SJSA1 (cell line): ENCODE data around the gene ADCK1. TPM values are rescaled to one million over a fixed set of nuclear protein-coding genes. Genes with fewer than 3 reads are reported as not detected.
"Not testable (repeated sequence)": the region's sequence is repeated elsewhere in the genome, so short reads cannot be mapped to it uniquely, and the experiment has no call there.

ENCODE experiments used
- DNase-seq, 2 experiments: peaks; one replicate each; pipeline ENCODE4 v3.0.0-alpha.2; 2015 to 2020; ENCODE audit warnings: low spot score in 2 of 2, low read depth in 1 of 2
- H3K27ac ChIP-seq: fragments of 250-450 bp; sonication (Bioruptor Pico); 2 replicates; pipeline ENCODE4 v1.5.1; 2020; ENCODE audit warnings: mild to moderate bottlenecking, moderate library complexity
- H3K27me3 ChIP-seq: fragments of 250-450 bp; sonication (Bioruptor Pico); replicated peaks from 2 replicates; pipeline ENCODE4 v1.5.1; 2020; ENCODE audit warnings: mild to moderate bottlenecking, moderate library complexity
- H3K36me3 ChIP-seq: fragments of 250-450 bp; sonication (Bioruptor Pico); 2 replicates; pipeline ENCODE4 v1.5.1; 2020; ENCODE audit warnings: mild to moderate bottlenecking
- H3K4me1 ChIP-seq: fragments of 250-450 bp; sonication (Bioruptor Pico); replicated peaks from 2 replicates; pipeline ENCODE4 v1.6.1; 2021; ENCODE audit warnings: mild to moderate bottlenecking
- H3K4me3 ChIP-seq: fragments of 250-450 bp; sonication (Bioruptor Pico); 2 replicates; pipeline ENCODE4 v1.5.1; 2020; ENCODE audit warnings: mild to moderate bottlenecking
- H3K9me3 ChIP-seq: fragments of 250-450 bp; sonication (Bioruptor Pico); replicated peaks from 2 replicates; pipeline ENCODE4 v1.5.1; 2020; ENCODE audit warnings: mild to moderate bottlenecking
- total RNA-seq: library from RNA; depleted of rRNA; stranded (reverse); fragments of >200 nt; shearing (Covaris generic); gene quantifications from 2 replicates; pipeline ENCODE4 v1.2.3, GENCODE V29; 2014; rRNA removed

Gene ADCK1
- total RNA-seq = 1.5 and 1.8 TPM in 2 replicates

GRCh38 chr14:77799863-77800730 is at the start of gene ADCK1:
Gene ADCK1, plus strand, starts transcription at chr14:77800109. Its CDS starts 18,870 bp downstream, at chr14:77818979.
- Histone ChIP-seq H3K36me3 (peaks cover 4% of the 10 kb centered on the region; the same call in 1 of the 2 replicates), H3K27ac (peak within 1 kb of the TSS; percentile 65), H3K27me3 (no peaks in the 10 kb centered on the region), H3K4me3 (peak within 1 kb of the TSS; percentile 80), H3K9me3 (no peaks in the 10 kb centered on the region), H3K4me1 (0 out of 2 replicates have a peak, but pooled peaks cover 4% of the 10 kb centered on the region)
- peak; percentile 79 to 80 for DNase-seq

- Histone ChIP-seq H3K27me3 (no peaks in the 10 kb centered on the region), H3K4me3 (no peak overlapping the region), H3K36me3 (peaks cover 59% of the 10 kb centered on the region), H3K27ac (no peak overlapping the region), H3K9me3 (no peaks in the 10 kb centered on the region), H3K4me1 (no peaks in the 10 kb centered on the region)
- no peak for DNase-seq
Observed at GRCh38 chr14:77752266-77752665, 47.6 kb upstream of the ADCK1 start.

DNA sequence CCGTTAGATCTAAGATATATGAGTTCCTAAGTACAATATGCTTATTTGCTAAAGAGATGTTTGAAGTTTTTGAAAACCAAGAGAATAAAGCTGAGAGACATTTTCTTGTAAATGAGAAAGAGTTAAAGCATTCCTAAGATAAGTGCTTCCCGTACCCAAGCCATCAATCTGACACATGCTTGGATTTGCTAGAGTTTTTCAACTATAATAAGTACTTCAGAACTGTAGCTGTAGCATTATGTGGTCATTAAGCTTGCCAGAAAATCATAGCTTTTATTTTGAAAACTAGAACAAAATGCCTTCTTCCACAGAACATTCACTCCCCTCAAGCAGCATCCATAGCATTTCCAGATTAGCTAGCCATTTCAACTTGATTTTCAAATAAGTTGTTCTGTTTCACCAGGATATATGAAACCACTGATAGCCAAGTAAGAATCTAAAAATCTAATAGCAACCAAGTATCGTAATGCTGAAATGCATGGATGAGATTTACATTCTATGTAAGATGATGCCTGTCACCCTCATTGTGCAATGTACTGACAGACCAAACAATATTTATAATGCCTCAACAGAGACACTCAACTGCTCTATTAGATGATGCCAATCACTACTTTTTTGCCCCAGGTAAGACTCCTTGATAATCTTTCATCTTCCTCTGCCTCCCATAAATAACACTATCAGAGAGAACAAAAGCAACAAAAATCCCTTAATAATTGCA is 47.0 kb upstream of the ADCK1 start:
- Histone ChIP-seq H3K27me3 (no peaks in the 10 kb centered on the region), H3K9me3 (no peaks in the 10 kb centered on the region), H3K4me1 (no peaks in the 10 kb centered on the region), H3K36me3 (peaks cover 63% of the 10 kb centered on the region), H3K27ac (no peak overlapping the region), H3K4me3 (no peak overlapping the region)
- DNase-seq = no peak

DNA sequence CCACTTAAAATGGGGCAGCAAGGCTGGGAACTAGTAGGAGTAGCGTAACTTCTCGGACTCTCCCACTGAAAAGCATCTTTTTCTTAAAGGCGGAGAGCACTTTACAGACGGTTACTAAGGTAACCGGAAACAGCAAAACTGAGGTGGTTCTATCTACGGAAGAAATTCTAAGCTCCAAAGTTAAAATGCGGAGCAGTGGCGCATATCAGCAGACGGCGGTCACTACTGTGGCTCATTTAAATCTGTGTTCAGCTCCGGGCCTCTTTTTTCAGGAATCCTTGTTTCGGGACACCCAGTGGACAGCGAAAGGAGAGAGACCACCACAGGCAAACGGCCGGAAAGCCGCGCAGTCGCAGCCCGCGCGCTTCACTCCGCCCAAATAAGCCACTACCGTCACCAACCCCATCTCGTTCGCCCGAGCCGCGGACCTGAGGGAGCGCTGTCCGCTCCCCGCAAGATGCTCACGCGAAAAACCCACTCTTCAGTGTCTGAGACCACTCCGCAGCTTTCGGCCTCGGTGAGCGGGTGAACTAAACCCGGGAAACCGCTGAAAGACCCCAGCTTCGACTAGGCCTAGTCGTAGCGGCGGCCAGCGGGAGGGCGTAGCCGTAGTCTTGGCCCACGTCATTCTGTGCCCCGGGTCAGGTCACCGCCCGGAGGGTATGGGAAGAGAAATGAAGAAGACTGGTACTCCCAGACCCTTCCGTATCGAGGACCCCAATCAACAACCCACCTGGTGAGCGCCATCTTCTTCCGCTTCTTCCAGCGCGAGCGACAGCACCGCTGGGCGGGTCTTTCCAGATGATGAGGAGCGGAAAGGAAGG is 39.3 kb upstream of the ADCK1 start, which contains the start of gene SNW1:
TSS of gene SNW1 (minus strand) at position 776 of the 824 bp plus-strand sequence. CDS start at position 747, 29 bp downstream.
- DNase-seq = peak; percentile 83 to 90
- H3K27me3 ChIP-seq = no peaks in the 10 kb centered on the region
- peaks cover 15% of the 10 kb centered on the region for H3K36me3 ChIP-seq
- H3K27ac ChIP-seq = peak within 1 kb of the TSS; percentile 84
- H3K4me1 ChIP-seq = no peaks in the 10 kb centered on the region; the same call in 1 of the 2 replicates
- H3K9me3 ChIP-seq = no peaks in the 10 kb centered on the region
- H3K4me3 ChIP-seq = peak within 1 kb of the TSS; percentile 84

GRCh38 chr14:77761205-77761931 is 38.5 kb upstream of the ADCK1 start:
- H3K4me3 ChIP-seq = peak overlapping the region; percentile 84
- H3K27ac ChIP-seq = peak overlapping the region; percentile 84
- DNase-seq = no peak
- H3K36me3 ChIP-seq = peaks cover 15% of the 10 kb centered on the region
- no peaks in the 10 kb centered on the region for H3K27me3 ChIP-seq
- H3K4me1 ChIP-seq = no peaks in the 10 kb centered on the region; the same call in 1 of the 2 replicates
- H3K9me3 ChIP-seq = no peaks in the 10 kb centered on the region

- H3K27me3 ChIP-seq = no peaks in the 10 kb centered on the region
- DNase-seq = no peak
- no peaks in the 10 kb centered on the region; the same call in 1 of the 2 replicates for H3K4me1 ChIP-seq
- no peak overlapping the region for H3K4me3 ChIP-seq
- H3K9me3 ChIP-seq = no peaks in the 10 kb centered on the region
- no peak overlapping the region for H3K27ac ChIP-seq
- peaks cover 11% of the 10 kb centered on the region for H3K36me3 ChIP-seq
Observed at GRCh38 chr14:77763316-77763715, 36.6 kb upstream of the ADCK1 start.

- Histone ChIP-seq H3K27me3 (no peaks in the 10 kb centered on the region), H3K36me3 (peaks cover 4% of the 10 kb centered on the region; the same call in 1 of the 2 replicates), H3K4me1 (no peaks in the 10 kb centered on the region; the same call in 1 of the 2 replicates), H3K27ac (no peak overlapping the region), H3K9me3 (no peaks in the 10 kb centered on the region), H3K4me3 (no peak overlapping the region)
- DNase-seq = no peak
Observed at GRCh38 chr14:77763978-77764377, 35.9 kb upstream of the ADCK1 start.

DNA sequence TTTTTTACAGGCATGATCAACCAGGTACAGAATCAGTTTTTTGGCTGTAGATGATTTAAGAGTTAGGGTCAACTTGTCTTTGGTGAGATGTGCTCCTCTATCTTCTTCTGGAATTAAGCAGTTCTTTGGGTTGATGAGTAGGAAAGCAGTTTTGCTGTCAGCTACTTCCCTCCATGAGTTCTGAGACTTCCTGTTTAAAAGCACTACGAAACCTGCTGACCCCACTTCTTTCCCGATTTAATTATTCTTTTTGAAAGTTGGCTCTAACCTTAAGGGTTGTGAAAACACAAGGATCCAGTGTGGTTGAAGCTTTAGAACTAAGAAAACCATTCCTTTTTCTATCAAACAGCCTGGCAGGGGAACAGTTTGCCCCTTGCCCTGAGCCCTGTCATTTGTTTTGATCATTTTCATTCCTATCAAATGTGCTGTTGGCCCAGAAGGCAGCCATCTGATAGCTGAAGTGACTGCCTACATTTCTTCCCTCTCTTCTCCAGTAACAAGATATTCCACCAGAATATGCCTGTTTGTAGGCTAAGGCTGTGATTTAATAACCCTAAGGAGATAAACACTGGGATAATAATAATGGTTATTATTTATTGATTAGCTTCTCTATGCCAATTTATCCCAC is 31.4 kb upstream of the ADCK1 start:
- not testable (repeated sequence) for H3K27ac ChIP-seq, H3K4me3 ChIP-seq, DNase-seq, H3K4me1 ChIP-seq, H3K27me3 ChIP-seq, H3K9me3 ChIP-seq, H3K36me3 ChIP-seq

GRCh38 chr14:77773966-77774365 is 25.9 kb upstream of the ADCK1 start:
- not testable (repeated sequence) for H3K9me3 ChIP-seq, DNase-seq, H3K36me3 ChIP-seq, H3K27me3 ChIP-seq, H3K27ac ChIP-seq, H3K4me1 ChIP-seq, H3K4me3 ChIP-seq

GRCh38 chr14:77782202-77782601 is 17.7 kb upstream of the ADCK1 start:
- H3K27ac ChIP-seq = no peak overlapping the region
- H3K36me3 ChIP-seq = no peaks in the 10 kb centered on the region

GRCh38 chr14:77786148-77786547 is 13.8 kb upstream of the ADCK1 start:
- no peaks in the 10 kb centered on the region for H3K27me3 ChIP-seq
- H3K9me3 ChIP-seq = no peaks in the 10 kb centered on the region
- no peak overlapping the region for H3K27ac ChIP-seq
- no peak overlapping the region for H3K4me3 ChIP-seq
- no peak for DNase-seq
- H3K4me1 ChIP-seq = peaks cover 4% of the 10 kb centered on the region; the same call in 1 of the 2 replicates
- no peaks in the 10 kb centered on the region for H3K36me3 ChIP-seq

More at GRCh38 chr14:77782202-77782601, 17.7 kb upstream of the ADCK1 start:
- Histone ChIP-seq H3K27me3 (no peaks in the 10 kb centered on the region), H3K4me3 (no peak overlapping the region), H3K9me3 (no peaks in the 10 kb centered on the region), H3K4me1 (peaks cover under 1% of the 10 kb centered on the region; the same call in 1 of the 2 replicates)
- DNase-seq = no peak

DNA sequence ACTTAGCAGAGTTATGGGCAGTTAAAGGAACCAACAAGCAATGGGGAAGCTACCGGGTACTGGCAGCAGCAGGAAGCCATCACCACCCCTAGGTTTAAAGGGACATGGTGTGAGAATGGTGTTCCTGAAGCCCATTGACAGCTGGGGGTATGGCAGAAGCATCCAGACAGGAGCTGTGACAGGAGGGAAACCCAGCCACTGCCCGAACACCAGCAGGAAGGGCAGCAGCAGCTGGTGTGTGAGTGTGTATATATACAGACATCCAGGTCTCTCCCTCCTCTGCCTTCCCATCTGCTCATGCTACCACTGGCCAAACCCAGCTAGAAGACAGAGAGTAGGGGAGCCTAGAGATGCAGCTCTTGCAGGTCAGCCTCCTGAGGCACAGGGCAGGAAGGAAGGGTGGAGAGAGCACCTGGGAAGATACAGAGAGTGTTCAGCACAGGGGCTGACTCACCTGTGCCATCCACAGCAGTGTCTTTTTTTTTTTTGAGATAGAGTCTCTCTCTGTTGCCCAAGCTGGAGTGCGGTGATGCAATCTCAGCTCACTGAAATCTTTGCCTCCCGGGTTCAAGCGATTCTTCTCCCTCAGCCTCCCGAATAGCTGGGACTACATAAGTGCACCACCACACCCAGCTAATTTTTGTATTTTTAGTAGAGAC is 9.2 kb upstream of the ADCK1 start:
- Histone ChIP-seq H3K27me3 (no peaks in the 10 kb centered on the region), H3K36me3 (no peaks in the 10 kb centered on the region), H3K4me3 (no peak overlapping the region), H3K9me3 (no peaks in the 10 kb centered on the region), H3K4me1 (peaks cover 4% of the 10 kb centered on the region; the same call in 1 of the 2 replicates), H3K27ac (no peak overlapping the region)
- no peak for DNase-seq
